ENCODE measurements around the gene AKAP6.
"Not testable (repeated sequence)": the region's sequence is repeated elsewhere in the genome, so short reads cannot be mapped to it uniquely, and the experiment has no call there.

The AKAP6 gene

DNA sequence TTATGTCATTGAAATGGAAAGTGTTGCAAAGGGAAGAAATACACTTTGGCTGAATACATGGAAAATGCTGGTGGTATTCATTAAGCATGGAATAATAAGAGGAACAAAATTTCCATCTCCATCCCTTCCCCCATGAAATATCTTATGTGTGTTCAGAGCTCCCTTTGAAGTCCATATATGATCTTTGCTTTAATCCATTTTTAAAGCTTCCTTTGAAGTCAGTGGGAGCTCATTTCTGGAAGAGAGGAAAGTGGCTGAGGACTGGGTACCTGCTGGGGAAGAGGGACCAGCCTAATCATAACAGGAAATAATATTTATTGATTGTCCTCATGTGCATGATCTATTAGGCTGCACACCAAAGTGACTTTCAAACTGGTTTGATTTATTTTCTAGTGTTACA is 49.2 kb downstream of the AKAP6 start:
- TF ChIP-seq CTCF (IDR thresholded peaks at IDR 0.05; ENCODE audit: control insufficient read depth, extremely low read depth, insufficient read depth): no peak
- H3K4me3 ChIP-seq (ENCODE audit: low read depth, low read length): no peak overlapping the region
- no peak for DNase-seq (ENCODE audit: low read depth)

DNA sequence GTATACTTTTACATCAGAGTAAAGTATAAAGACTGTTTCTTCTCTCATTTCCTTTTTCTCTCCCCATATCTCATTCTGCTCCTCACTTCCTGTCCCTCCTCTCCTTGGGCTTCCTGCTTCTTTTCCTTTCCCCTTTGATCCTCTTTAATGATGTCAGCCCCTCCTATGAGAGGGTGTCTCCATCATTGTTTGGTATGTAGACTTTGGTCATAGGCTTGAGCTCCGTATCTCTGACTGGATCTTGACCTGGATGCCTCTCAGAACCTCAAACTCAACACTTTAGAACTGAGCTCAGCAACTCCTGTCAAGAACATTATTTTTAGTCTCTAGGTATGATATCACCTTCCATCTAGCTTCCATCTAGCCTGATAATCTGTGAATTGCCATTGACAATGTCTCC is 50.3 kb downstream of the AKAP6 start:
- H3K4me3 ChIP-seq (ENCODE audit: low read depth, low read length): no peak overlapping the region
- DNase-seq (ENCODE audit: low read depth): no peak
- no peak for TF ChIP-seq CTCF (IDR thresholded peaks at IDR 0.05; ENCODE audit: control insufficient read depth, extremely low read depth, insufficient read depth)

- no peak for DNase-seq (ENCODE audit: low read depth)
- no peak for TF ChIP-seq CTCF (IDR thresholded peaks at IDR 0.05; ENCODE audit: control insufficient read depth, extremely low read depth, insufficient read depth)
These were observed 52.8 kb downstream of the AKAP6 start for GRCh38 chr14:32381869-32382268.

GRCh38 chr14:32382704-32383103 is 53.6 kb downstream of the AKAP6 start:
- peak; percentile 58 for TF ChIP-seq CTCF (IDR thresholded peaks at IDR 0.05; ENCODE audit: control insufficient read depth, extremely low read depth, insufficient read depth)
- no peak overlapping the region for H3K4me3 ChIP-seq (ENCODE audit: low read depth, low read length)
- DNase-seq (ENCODE audit: low read depth): no peak

More at GRCh38 chr14:32381869-32382268, 52.8 kb downstream of the AKAP6 start:
- H3K4me3 ChIP-seq (ENCODE audit: low read depth, low read length): no peak overlapping the region

- TF ChIP-seq CTCF (IDR thresholded peaks at IDR 0.05; ENCODE audit: control insufficient read depth, extremely low read depth, insufficient read depth): no peak
- no peak for DNase-seq (ENCODE audit: low read depth)
- H3K4me3 ChIP-seq (ENCODE audit: low read depth, low read length): no peak overlapping the region
These were observed 54.4 kb downstream of the AKAP6 start for GRCh38 chr14:32383364-32384009.

DNA sequence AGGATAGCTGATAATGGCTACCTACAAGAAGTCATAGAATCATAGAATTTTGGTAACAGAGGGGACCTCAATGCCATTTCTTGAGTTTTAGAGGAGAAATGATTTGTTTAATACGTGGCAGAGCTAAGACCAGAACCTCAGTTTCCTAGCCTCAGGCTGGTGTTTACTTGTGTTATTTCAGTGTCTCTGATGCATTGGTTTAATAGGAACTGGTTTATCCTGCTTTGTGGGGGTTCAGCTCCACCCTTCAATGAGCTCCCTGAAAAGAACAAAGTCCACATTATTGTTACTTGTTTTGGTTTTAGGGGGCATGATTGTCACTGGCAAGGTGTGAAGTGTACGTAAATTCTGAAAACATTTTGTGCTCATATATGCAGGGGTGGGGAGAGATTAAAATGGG is 55.4 kb downstream of the AKAP6 start:
- DNase-seq (ENCODE audit: low read depth): no peak
- TF ChIP-seq CTCF (IDR thresholded peaks at IDR 0.05; ENCODE audit: control insufficient read depth, extremely low read depth, insufficient read depth): no peak

DNA sequence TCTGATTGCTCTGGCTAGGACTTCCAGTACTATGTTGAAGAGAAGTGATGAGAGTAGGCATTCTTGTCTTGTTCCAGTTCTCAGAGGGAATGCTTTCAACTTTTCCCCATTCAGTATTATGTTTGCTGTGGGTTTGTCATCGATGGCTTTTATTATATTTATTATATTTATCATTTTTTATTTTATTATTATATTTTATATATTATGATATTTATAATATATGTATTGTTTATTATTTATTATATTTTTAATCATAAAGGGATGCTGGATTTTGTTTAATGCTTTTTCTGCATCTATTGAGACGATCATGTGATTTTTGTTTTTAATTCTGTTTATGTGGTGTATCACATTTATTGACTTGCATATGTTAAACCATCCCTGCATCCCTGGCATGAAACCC is 58.2 kb downstream of the AKAP6 start:
- not testable (repeated sequence) for DNase-seq (ENCODE audit: low read depth); H3K4me3 ChIP-seq (ENCODE audit: low read depth, low read length)

More for the DNA sequence above, 55.4 kb downstream of the AKAP6 start:
- H3K4me3 ChIP-seq (ENCODE audit: low read depth, low read length): no peak overlapping the region
